ENCODE data around the gene LONP1.

LONP1 gene

DNA sequence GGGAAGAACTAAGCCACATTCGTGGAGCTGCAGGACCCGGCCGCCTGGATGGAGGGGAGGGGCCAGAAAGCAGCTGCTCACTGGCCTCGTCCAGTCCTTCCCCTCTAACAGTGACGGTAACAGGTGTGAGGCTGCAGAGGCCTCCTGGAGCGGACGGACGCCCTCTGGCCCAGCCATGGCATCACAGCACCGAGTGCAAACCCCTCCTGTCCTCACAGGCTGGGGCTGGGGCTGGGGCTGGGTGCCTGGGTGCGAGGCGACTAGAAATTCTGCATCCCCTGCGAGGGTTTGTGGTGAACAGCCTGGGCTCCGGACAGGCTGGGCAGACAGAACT, 43.2 kb downstream of the LONP1 start:
- H3K4me3 ChIP-seq (ENCODE audit: control insufficient read depth, low read depth, low read length) = no peak overlapping the region
- no peak for TF ChIP-seq CTCF (conservative IDR thresholded peaks at IDR 0.05; ENCODE audit: control insufficient read depth, insufficient read depth, low read depth, low read length)
- no peak for DNase-seq (ENCODE audit: low read depth)

DNA sequence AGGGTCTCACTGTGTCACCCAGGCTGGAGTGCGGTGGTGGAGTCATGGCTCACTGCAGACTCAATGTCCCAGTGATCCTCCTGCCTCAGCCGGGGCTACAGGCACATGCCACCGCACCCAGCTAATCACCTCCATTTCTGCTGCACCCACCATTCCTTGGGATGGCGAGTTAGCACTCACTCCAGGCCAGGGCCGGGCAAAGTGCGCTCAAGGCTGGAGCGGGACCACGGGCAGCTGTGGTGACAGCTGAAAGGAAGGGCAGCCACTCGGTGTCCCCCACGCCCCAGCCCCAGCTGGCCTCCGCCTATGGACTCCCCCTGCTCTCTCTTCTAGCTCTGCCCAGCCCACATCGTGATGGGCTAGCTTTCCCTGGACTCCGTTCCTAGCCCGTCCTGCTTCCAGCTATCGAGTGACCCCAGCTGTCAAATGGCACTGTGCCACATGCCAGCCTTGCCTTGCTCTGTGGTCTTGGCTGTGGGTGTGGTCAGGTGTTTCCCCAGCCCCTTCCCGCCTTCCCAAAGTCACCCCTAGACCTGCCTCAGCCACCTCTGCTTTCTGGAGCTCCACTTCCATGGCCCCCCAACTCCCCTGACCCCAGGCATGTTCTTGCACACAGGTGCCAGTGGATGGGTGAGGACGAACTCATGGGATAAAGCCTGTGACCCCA, 43.7 kb downstream of the LONP1 start:
- H3K4me3 ChIP-seq (ENCODE audit: control insufficient read depth, low read depth, low read length) = no peak overlapping the region
- no peak for DNase-seq (ENCODE audit: low read depth)
- no peak for TF ChIP-seq CTCF (conservative IDR thresholded peaks at IDR 0.05; ENCODE audit: control insufficient read depth, insufficient read depth, low read depth, low read length)

GRCh38 chr19:5674714-5675113, 45.2 kb downstream of the LONP1 start:
- H3K4me3 ChIP-seq (ENCODE audit: control insufficient read depth, low read depth, low read length) = no peak overlapping the region
- no peak for TF ChIP-seq CTCF (conservative IDR thresholded peaks at IDR 0.05; ENCODE audit: control insufficient read depth, insufficient read depth, low read depth, low read length)
- no peak for DNase-seq (ENCODE audit: low read depth)

DNA sequence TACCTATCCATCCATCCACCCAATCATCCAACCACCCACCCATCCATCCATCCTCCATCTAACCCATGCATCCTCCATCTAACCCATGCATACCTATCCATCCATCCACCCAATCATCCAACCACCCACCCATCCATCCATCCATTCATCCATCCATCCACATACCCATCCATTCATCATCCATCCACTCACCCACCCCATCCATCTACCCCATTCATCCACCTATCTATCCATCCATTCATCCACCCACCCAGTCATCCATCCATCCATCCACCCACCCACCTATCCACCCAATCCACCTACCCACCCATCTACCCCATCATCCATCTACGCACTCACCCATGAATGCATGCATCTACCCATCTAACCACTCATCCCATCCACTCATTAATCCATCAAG, 46.2 kb downstream of the LONP1 start:
- H3K4me3 ChIP-seq (ENCODE audit: control insufficient read depth, low read depth, low read length) = no peak overlapping the region
- DNase-seq (ENCODE audit: low read depth) = no peak
- no peak for TF ChIP-seq CTCF (conservative IDR thresholded peaks at IDR 0.05; ENCODE audit: control insufficient read depth, insufficient read depth, low read depth, low read length)

GRCh38 chr19:5672708-5673459, 47.1 kb downstream of the LONP1 start:
- no peak for TF ChIP-seq CTCF (conservative IDR thresholded peaks at IDR 0.05; ENCODE audit: control insufficient read depth, insufficient read depth, low read depth, low read length)
- DNase-seq (ENCODE audit: low read depth) = no peak

GRCh38 chr19:5671600-5671999, 48.3 kb downstream of the LONP1 start:
- TF ChIP-seq CTCF (conservative IDR thresholded peaks at IDR 0.05; ENCODE audit: control insufficient read depth, insufficient read depth, low read depth, low read length) = no peak
- no peak for DNase-seq (ENCODE audit: low read depth)
- H3K4me3 ChIP-seq (ENCODE audit: control insufficient read depth, low read depth, low read length) = no peak overlapping the region

More at GRCh38 chr19:5672708-5673459, 47.1 kb downstream of the LONP1 start:
- no peak overlapping the region for H3K4me3 ChIP-seq (ENCODE audit: control insufficient read depth, low read depth, low read length)
